Measurements from ENCODE around the gene TNRC6A.

TNRC6A gene

GRCh38 chr16:24821129-24821528 is 91.7 kb downstream of the TNRC6A start:
- Histone ChIP-seq H3K36me3 (ENCODE audit: control insufficient read depth in 1 of 2, insufficient read depth in 2 of 2, low read length in 2 of 2) (peaks cover 60 to 88% of the 10 kb centered on the region in 2 donors), H3K9me3 (ENCODE audit: control insufficient read depth in 1 of 2, low read length in 2 of 2) (no peaks in the 10 kb centered on the region), H3K9ac (ENCODE audit: low read depth in 1 of 2, low read length in 2 of 2) (no peak overlapping the region), H3K4me3 (ENCODE audit: low read depth in 1 of 2, low read length in 2 of 2) (no peak overlapping the region), H3K4me1 (ENCODE audit: control insufficient read depth in 1 of 2, insufficient read depth in 2 of 2, low read length in 2 of 2) (no peaks in the 10 kb centered on the region), H3K27me3 (ENCODE audit: control insufficient read depth in 1 of 2, insufficient read depth in 2 of 2, low read length in 2 of 2) (no peaks in the 10 kb centered on the region), H3K27ac (ENCODE audit: low read depth, low read length) (no peak overlapping the region)

GRCh38 chr16:24822542-24822941 is 93.1 kb downstream of the TNRC6A start:
- Histone ChIP-seq H3K4me3 (ENCODE audit: low read depth in 1 of 2, low read length in 2 of 2) (no peak overlapping the region), H3K4me1 (ENCODE audit: control insufficient read depth in 1 of 2, insufficient read depth in 2 of 2, low read length in 2 of 2) (no peaks in the 10 kb centered on the region), H3K36me3 (ENCODE audit: control insufficient read depth in 1 of 2, insufficient read depth in 2 of 2, low read length in 2 of 2) (peaks cover 58 to 87% of the 10 kb centered on the region in 2 donors), H3K9ac (ENCODE audit: low read depth in 1 of 2, low read length in 2 of 2) (no peak overlapping the region), H3K9me3 (ENCODE audit: control insufficient read depth in 1 of 2, low read length in 2 of 2) (no peaks in the 10 kb centered on the region), H3K27ac (ENCODE audit: low read depth, low read length) (no peak overlapping the region), H3K27me3 (ENCODE audit: control insufficient read depth in 1 of 2, insufficient read depth in 2 of 2, low read length in 2 of 2) (no peaks in the 10 kb centered on the region)

GRCh38 chr16:24822974-24823373 is 93.5 kb downstream of the TNRC6A start:
- Histone ChIP-seq H3K36me3 (ENCODE audit: control insufficient read depth in 1 of 2, insufficient read depth in 2 of 2, low read length in 2 of 2) (peaks cover 54 to 87% of the 10 kb centered on the region in 2 donors), H3K4me3 (ENCODE audit: low read depth in 1 of 2, low read length in 2 of 2) (no peak overlapping the region), H3K4me1 (ENCODE audit: control insufficient read depth in 1 of 2, insufficient read depth in 2 of 2, low read length in 2 of 2) (no peaks in the 10 kb centered on the region), H3K27ac (ENCODE audit: low read depth, low read length) (no peak overlapping the region), H3K9me3 (ENCODE audit: control insufficient read depth in 1 of 2, low read length in 2 of 2) (no peaks in the 10 kb centered on the region), H3K27me3 (ENCODE audit: control insufficient read depth in 1 of 2, insufficient read depth in 2 of 2, low read length in 2 of 2) (no peaks in the 10 kb centered on the region), H3K9ac (ENCODE audit: low read depth in 1 of 2, low read length in 2 of 2) (no peak overlapping the region)

- H3K36me3 ChIP-seq (ENCODE audit: control insufficient read depth in 1 of 2, insufficient read depth in 2 of 2, low read length in 2 of 2), result peaks cover 38 to 63% of the 10 kb centered on the region in 2 donors
- H3K9me3 ChIP-seq (ENCODE audit: control insufficient read depth in 1 of 2, low read length in 2 of 2), result no peaks in the 10 kb centered on the region
- no peak overlapping the region for H3K27ac ChIP-seq (ENCODE audit: low read depth, low read length)
These were observed 96.2 kb downstream of the TNRC6A start for GRCh38 chr16:24825696-24826095.

GRCh38 chr16:24826096-24826690 is 96.7 kb downstream of the TNRC6A start:
- H3K36me3 ChIP-seq (ENCODE audit: control insufficient read depth in 1 of 2, insufficient read depth in 2 of 2, low read length in 2 of 2), result peaks cover 33 to 58% of the 10 kb centered on the region in 2 donors
- no peak overlapping the region for H3K27ac ChIP-seq (ENCODE audit: low read depth, low read length)
- no peak overlapping the region for H3K4me3 ChIP-seq (ENCODE audit: low read depth in 1 of 2, low read length in 2 of 2)
- H3K4me1 ChIP-seq (ENCODE audit: control insufficient read depth in 1 of 2, insufficient read depth in 2 of 2, low read length in 2 of 2), result no peaks in the 10 kb centered on the region
- no peaks in the 10 kb centered on the region for H3K27me3 ChIP-seq (ENCODE audit: control insufficient read depth in 1 of 2, insufficient read depth in 2 of 2, low read length in 2 of 2)
- no peaks in the 10 kb centered on the region for H3K9me3 ChIP-seq (ENCODE audit: control insufficient read depth in 1 of 2, low read length in 2 of 2)
- H3K9ac ChIP-seq (ENCODE audit: low read depth in 1 of 2, low read length in 2 of 2), result no peak overlapping the region

More at GRCh38 chr16:24825696-24826095, 96.2 kb downstream of the TNRC6A start:
- Histone ChIP-seq H3K9ac (ENCODE audit: low read depth in 1 of 2, low read length in 2 of 2) (no peak overlapping the region), H3K4me1 (ENCODE audit: control insufficient read depth in 1 of 2, insufficient read depth in 2 of 2, low read length in 2 of 2) (no peaks in the 10 kb centered on the region), H3K27me3 (ENCODE audit: control insufficient read depth in 1 of 2, insufficient read depth in 2 of 2, low read length in 2 of 2) (no peaks in the 10 kb centered on the region), H3K4me3 (ENCODE audit: low read depth in 1 of 2, low read length in 2 of 2) (no peak overlapping the region)

GRCh38 chr16:24826817-24827566 is 97.5 kb downstream of the TNRC6A start:
- Histone ChIP-seq H3K36me3 (ENCODE audit: control insufficient read depth in 1 of 2, insufficient read depth in 2 of 2, low read length in 2 of 2) (peaks cover 25 to 50% of the 10 kb centered on the region in 2 donors), H3K4me1 (ENCODE audit: control insufficient read depth in 1 of 2, insufficient read depth in 2 of 2, low read length in 2 of 2) (no peaks in the 10 kb centered on the region)

GRCh38 chr16:24829153-24829552 is 99.7 kb downstream of the TNRC6A start:
- Histone ChIP-seq H3K27ac (ENCODE audit: low read depth, low read length) (no peak overlapping the region), H3K9me3 (ENCODE audit: control insufficient read depth in 1 of 2, low read length in 2 of 2) (no peaks in the 10 kb centered on the region), H3K9ac (ENCODE audit: low read depth in 1 of 2, low read length in 2 of 2) (no peak overlapping the region)

More at GRCh38 chr16:24826817-24827566, 97.5 kb downstream of the TNRC6A start:
- Histone ChIP-seq H3K9ac (ENCODE audit: low read depth in 1 of 2, low read length in 2 of 2) (no peak overlapping the region), H3K27ac (ENCODE audit: low read depth, low read length) (no peak overlapping the region), H3K27me3 (ENCODE audit: control insufficient read depth in 1 of 2, insufficient read depth in 2 of 2, low read length in 2 of 2) (no peaks in the 10 kb centered on the region), H3K4me3 (ENCODE audit: low read depth in 1 of 2, low read length in 2 of 2) (no peak overlapping the region), H3K9me3 (ENCODE audit: control insufficient read depth in 1 of 2, low read length in 2 of 2) (no peaks in the 10 kb centered on the region)

GRCh38 chr16:24833352-24833751 is 103.9 kb downstream of the TNRC6A start:
- Histone ChIP-seq H3K9ac (ENCODE audit: low read depth in 1 of 2, low read length in 2 of 2) (no peak overlapping the region), H3K9me3 (ENCODE audit: control insufficient read depth in 1 of 2, low read length in 2 of 2) (no peaks in the 10 kb centered on the region), H3K4me3 (ENCODE audit: low read depth in 1 of 2, low read length in 2 of 2) (no peak overlapping the region), H3K27me3 (ENCODE audit: control insufficient read depth in 1 of 2, insufficient read depth in 2 of 2, low read length in 2 of 2) (no peaks in the 10 kb centered on the region), H3K36me3 (ENCODE audit: control insufficient read depth in 1 of 2, insufficient read depth in 2 of 2, low read length in 2 of 2) (peaks cover 0 to 2% of the 10 kb centered on the region in 2 donors), H3K4me1 (ENCODE audit: control insufficient read depth in 1 of 2, insufficient read depth in 2 of 2, low read length in 2 of 2) (peaks cover 4 to 8% of the 10 kb centered on the region in 2 donors), H3K27ac (ENCODE audit: low read depth, low read length) (no peak overlapping the region)

More at GRCh38 chr16:24829153-24829552, 99.7 kb downstream of the TNRC6A start:
- H3K4me3 ChIP-seq (ENCODE audit: low read depth in 1 of 2, low read length in 2 of 2), result no peak overlapping the region
- H3K27me3 ChIP-seq (ENCODE audit: control insufficient read depth in 1 of 2, insufficient read depth in 2 of 2, low read length in 2 of 2), result no peaks in the 10 kb centered on the region
- peaks cover 9 to 31% of the 10 kb centered on the region in 2 donors for H3K36me3 ChIP-seq (ENCODE audit: control insufficient read depth in 1 of 2, insufficient read depth in 2 of 2, low read length in 2 of 2)
- H3K4me1 ChIP-seq (ENCODE audit: control insufficient read depth in 1 of 2, insufficient read depth in 2 of 2, low read length in 2 of 2), result peaks cover 1 to 2% of the 10 kb centered on the region in 2 donors

GRCh38 chr16:24834459-24835335 is 105.2 kb downstream of the TNRC6A start:
- Histone ChIP-seq H3K36me3 (ENCODE audit: control insufficient read depth in 1 of 2, insufficient read depth in 2 of 2, low read length in 2 of 2) (no peaks in the 10 kb centered on the region), H3K27ac (ENCODE audit: low read depth, low read length) (no peak overlapping the region), H3K9ac (ENCODE audit: low read depth in 1 of 2, low read length in 2 of 2) (no peak overlapping the region), H3K4me3 (ENCODE audit: low read depth in 1 of 2, low read length in 2 of 2) (no peak overlapping the region), H3K27me3 (ENCODE audit: control insufficient read depth in 1 of 2, insufficient read depth in 2 of 2, low read length in 2 of 2) (no peaks in the 10 kb centered on the region), H3K9me3 (ENCODE audit: control insufficient read depth in 1 of 2, low read length in 2 of 2) (no peaks in the 10 kb centered on the region), H3K4me1 (ENCODE audit: control insufficient read depth in 1 of 2, insufficient read depth in 2 of 2, low read length in 2 of 2) (peaks cover 15 to 18% of the 10 kb centered on the region in 2 donors)

- H3K27me3 ChIP-seq (ENCODE audit: control insufficient read depth in 1 of 2, insufficient read depth in 2 of 2, low read length in 2 of 2), result no peaks in the 10 kb centered on the region
- peaks cover 15 to 18% of the 10 kb centered on the region in 2 donors for H3K4me1 ChIP-seq (ENCODE audit: control insufficient read depth in 1 of 2, insufficient read depth in 2 of 2, low read length in 2 of 2)
- H3K36me3 ChIP-seq (ENCODE audit: control insufficient read depth in 1 of 2, insufficient read depth in 2 of 2, low read length in 2 of 2), result no peaks in the 10 kb centered on the region
- H3K9me3 ChIP-seq (ENCODE audit: control insufficient read depth in 1 of 2, low read length in 2 of 2), result no peaks in the 10 kb centered on the region
- no peak overlapping the region for H3K27ac ChIP-seq (ENCODE audit: low read depth, low read length)
- no peak overlapping the region for H3K9ac ChIP-seq (ENCODE audit: low read depth in 1 of 2, low read length in 2 of 2)
- no peak overlapping the region for H3K4me3 ChIP-seq (ENCODE audit: low read depth in 1 of 2, low read length in 2 of 2)
These were observed 107.4 kb downstream of the TNRC6A start for GRCh38 chr16:24836836-24837235.
